Sigmoid colon (tissue), 7 donors: ENCODE measurements around the gene KCNH1. TPM values are rescaled to one million over a fixed set of nuclear protein-coding genes. Genes with fewer than 3 reads are reported as not detected.

Source experiments
- DNase-seq: peaks from one replicate; pipeline ENCODE4 v3.0.0-alpha.2; 2019
- H3K27ac ChIP-seq, 4 donors: fragments of 200-600 bp; sonication (generic); one replicate each; pipeline ENCODE4 v1.5.1; 2016 to 2019; ENCODE audit warnings: mild to moderate bottlenecking in 1 of 4
- H3K27me3 ChIP-seq, 3 donors: fragments of 200-600 bp; sonication (generic); one replicate each; pipeline ENCODE4 v1.5.1; 2019; ENCODE audit warnings: mild to moderate bottlenecking in 1 of 3
- H3K36me3 ChIP-seq, 4 donors: fragments of 200-600 bp; sonication (generic); one replicate each; pipeline ENCODE4 v1.5.1; 2016 to 2019
- H3K4me1 ChIP-seq, 4 donors: fragments of 200-600 bp; sonication (generic); one replicate each; pipeline ENCODE4 v1.5.1; 2017 to 2019
- H3K4me3 ChIP-seq, 4 donors: fragments of 200-600 bp; sonication (generic); one replicate each; pipeline ENCODE4 v1.5.1; 2017 to 2019; ENCODE audit warnings: mild to moderate bottlenecking in 2 of 4, moderate library complexity in 1 of 4
- H3K9me3 ChIP-seq, 4 donors: fragments of 200-600 bp in 3 of 4; sonication (generic) in 3 of 4; one replicate each; pipeline versions ENCODE4 v1.5.1 to v1.6.1; 2013 to 2019
- EP300 ChIP-seq, 4 donors: sonication (generic); formaldehyde crosslinking; IDR thresholded peaks; one replicate each; pipeline ENCODE4 v1.6.1; 2017; ENCODE audit warnings: antibody characterized with exemption in 4 of 4
- POLR2A ChIP-seq, 2 donors: fragments of 450-650 bp; IDR thresholded peaks; one replicate each; pipeline ENCODE4 v1.6.1; 2016; ENCODE audit warnings: antibody characterized with exemption in 2 of 2, mild to moderate bottlenecking in 2 of 2, moderate library complexity in 2 of 2
- POLR2AphosphoS5 ChIP-seq, 4 donors: sonication (generic); formaldehyde crosslinking; IDR thresholded peaks; one replicate each; pipeline ENCODE4 v1.6.1; 2017; ENCODE audit warnings: antibody characterized with exemption in 4 of 4
- WGBS, 2 donors: extraction: QIAGEN DNeasy Blood & Tissue Kit; methylation state at CpG; one replicate each; pipeline ENCODE4 v1.1.7; 2013; 5-methylcytosine and 5-hydroxymethylcytosine counted together
- intact Hi-C: fragments of 100-400 bp; cut with DNase I; formaldehyde crosslinking; loops from one replicate; pipeline ENCODE4 v1.15.1; 2023
- polyA plus RNA-seq, 3 donors: library from polyadenylated mRNA; stranded (reverse); fragments of 200-250 nt; gene quantifications; one replicate each; pipeline ENCODE4 v1.2.3, GENCODE V29; 2013
- total RNA-seq, 4 donors: library from RNA; depleted of rRNA; stranded (reverse); fragments of >200 nt; gene quantifications; one replicate each; pipeline ENCODE4 v1.1.0, GENCODE V29; 2016
- TF ChIP-seq, protein P1 (sequence below), 4 experiments: fragments of 450-650 bp in 3 of 4; fragments of 200-600 bp in 1 of 4; IDR thresholded peaks; one replicate each; pipeline ENCODE4 v1.5.1; 2016 to 2019; ENCODE audit warnings: antibody characterized with exemption in 4 of 4, mild to moderate bottlenecking in 3 of 4, moderate library complexity in 2 of 4
- donor health status: healthy with polysubstance abuse.
- donor health status: Bipolar disorder and iron deficiency.
- donor health status: healthy.

KCNH1 gene
- total and polyA plus RNA-seq, 7 donors, result 0.23 to 3.1 (median 0.55) TPM; not detected in 2

GRCh38 chr1:211095381-211095780, 38.6 kb downstream of the KCNH1 start:
- Histone ChIP-seq H3K9me3 (no peaks in the 10 kb centered on the region), H3K4me1 (no peaks in the 10 kb centered on the region), H3K36me3 (no peaks in the 10 kb centered on the region), H3K27ac (no peak overlapping the region), H3K27me3 (no peaks in the 10 kb centered on the region), H3K4me3 (no peak overlapping the region)
- WGBS, 2 donors, result 87 to 92% methylated on average over 2 of the region's 2 CpGs
- intact Hi-C loops, result no loop called here
- no peak for TF ChIP-seq POLR2AphosphoS5 (IDR thresholded peaks at IDR 0.05)
- TF ChIP-seq, protein P1, sequence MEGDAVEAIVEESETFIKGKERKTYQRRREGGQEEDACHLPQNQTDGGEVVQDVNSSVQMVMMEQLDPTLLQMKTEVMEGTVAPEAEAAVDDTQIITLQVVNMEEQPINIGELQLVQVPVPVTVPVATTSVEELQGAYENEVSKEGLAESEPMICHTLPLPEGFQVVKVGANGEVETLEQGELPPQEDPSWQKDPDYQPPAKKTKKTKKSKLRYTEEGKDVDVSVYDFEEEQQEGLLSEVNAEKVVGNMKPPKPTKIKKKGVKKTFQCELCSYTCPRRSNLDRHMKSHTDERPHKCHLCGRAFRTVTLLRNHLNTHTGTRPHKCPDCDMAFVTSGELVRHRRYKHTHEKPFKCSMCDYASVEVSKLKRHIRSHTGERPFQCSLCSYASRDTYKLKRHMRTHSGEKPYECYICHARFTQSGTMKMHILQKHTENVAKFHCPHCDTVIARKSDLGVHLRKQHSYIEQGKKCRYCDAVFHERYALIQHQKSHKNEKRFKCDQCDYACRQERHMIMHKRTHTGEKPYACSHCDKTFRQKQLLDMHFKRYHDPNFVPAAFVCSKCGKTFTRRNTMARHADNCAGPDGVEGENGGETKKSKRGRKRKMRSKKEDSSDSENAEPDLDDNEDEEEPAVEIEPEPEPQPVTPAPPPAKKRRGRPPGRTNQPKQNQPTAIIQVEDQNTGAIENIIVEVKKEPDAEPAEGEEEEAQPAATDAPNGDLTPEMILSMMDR (IDR thresholded peaks at IDR 0.05), result no peak
- TF ChIP-seq EP300 (IDR thresholded peaks at IDR 0.05), result no peak
- no peak for TF ChIP-seq POLR2A (IDR thresholded peaks at IDR 0.05)
- no peak for DNase-seq

DNA sequence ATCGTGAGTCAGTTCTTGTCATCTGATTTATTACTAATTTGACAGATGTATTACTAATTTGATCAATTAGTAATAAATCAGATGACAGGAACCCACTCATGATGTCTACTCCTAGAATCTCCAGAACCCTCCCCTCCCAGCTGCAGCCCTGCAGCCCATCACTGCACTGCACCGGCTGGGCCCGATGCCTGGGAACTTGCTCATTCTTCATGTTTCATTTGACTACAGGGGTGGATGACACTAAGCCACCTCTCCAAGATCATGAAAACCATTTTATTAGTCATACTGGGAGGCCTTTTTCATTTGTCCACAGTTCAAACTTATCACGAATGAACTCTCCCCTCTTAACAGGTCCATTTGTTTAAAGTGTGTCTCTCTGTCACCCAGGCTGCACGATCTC, 41.0 kb downstream of the KCNH1 start:
- DNase-seq, result no peak
- Histone ChIP-seq H3K36me3 (no peaks in the 10 kb centered on the region), H3K27ac (no peak overlapping the region), H3K4me3 (no peak overlapping the region), H3K9me3 (no peaks in the 10 kb centered on the region), H3K4me1 (no peaks in the 10 kb centered on the region), H3K27me3 (no peaks in the 10 kb centered on the region)
- intact Hi-C loops, result no loop called here
- 84 to 89% methylated on average over 5 of the region's 5 CpGs for WGBS, 2 donors
- no peak for TF ChIP-seq POLR2AphosphoS5 (IDR thresholded peaks at IDR 0.05)
- TF ChIP-seq, protein P1 (IDR thresholded peaks at IDR 0.05), result no peak
- TF ChIP-seq POLR2A (IDR thresholded peaks at IDR 0.05), result no peak
- TF ChIP-seq EP300 (IDR thresholded peaks at IDR 0.05), result no peak

GRCh38 chr1:211091867-211092266, 42.1 kb downstream of the KCNH1 start:
- Histone ChIP-seq H3K27me3 (no peaks in the 10 kb centered on the region), H3K4me3 (no peak overlapping the region), H3K27ac (no peak overlapping the region), H3K36me3 (no peaks in the 10 kb centered on the region), H3K9me3 (no peaks in the 10 kb centered on the region), H3K4me1 (no peaks in the 10 kb centered on the region)
- intact Hi-C loops, result no loop called here
- DNase-seq, result no peak
- WGBS, 2 donors, result 69 to 79% methylated on average over 2 of the region's 2 CpGs
- TF ChIP-seq POLR2AphosphoS5 (IDR thresholded peaks at IDR 0.05) (no peak), EP300 (IDR thresholded peaks at IDR 0.05) (no peak), POLR2A (IDR thresholded peaks at IDR 0.05) (no peak)
- TF ChIP-seq, protein P1 (IDR thresholded peaks at IDR 0.05), result no peak

GRCh38 chr1:211089536-211089935, 44.4 kb downstream of the KCNH1 start:
- Histone ChIP-seq H3K9me3 (no peaks in the 10 kb centered on the region), H3K36me3 (no peaks in the 10 kb centered on the region), H3K27me3 (no peaks in the 10 kb centered on the region), H3K27ac (no peak overlapping the region), H3K4me1 (no peaks in the 10 kb centered on the region), H3K4me3 (no peak overlapping the region)
- TF ChIP-seq, protein P1 (IDR thresholded peaks at IDR 0.05), result no peak
- TF ChIP-seq POLR2A (IDR thresholded peaks at IDR 0.05) (no peak), POLR2AphosphoS5 (IDR thresholded peaks at IDR 0.05) (no peak), EP300 (IDR thresholded peaks at IDR 0.05) (no peak)
- DNase-seq, result no peak
- 51 to 71% methylated on average over 2 of the region's 2 CpGs for WGBS, 2 donors
- intact Hi-C loops, result no loop called here

GRCh38 chr1:211088156-211088555, 45.8 kb downstream of the KCNH1 start:
- Histone ChIP-seq H3K36me3 (no peaks in the 10 kb centered on the region), H3K4me3 (no peak overlapping the region), H3K27me3 (no peaks in the 10 kb centered on the region), H3K4me1 (no peaks in the 10 kb centered on the region), H3K27ac (no peak overlapping the region), H3K9me3 (no peaks in the 10 kb centered on the region)
- intact Hi-C loops, result no loop called here
- TF ChIP-seq, protein P1 (IDR thresholded peaks at IDR 0.05), result no peak
- TF ChIP-seq EP300 (IDR thresholded peaks at IDR 0.05) (no peak), POLR2A (IDR thresholded peaks at IDR 0.05) (no peak), POLR2AphosphoS5 (IDR thresholded peaks at IDR 0.05) (no peak)
- DNase-seq, result no peak
- WGBS, 2 donors, result 90 to 91% methylated on average over 1 of the region's 1 CpG
